ENCODE results near the gene LTBP1. TPM values are rescaled to one million over a fixed set of nuclear protein-coding genes. Genes with fewer than 3 reads are reported as not detected.

LTBP1 gene
- polyA plus RNA-seq, 1 experiment, result 124 TPM

- TF ChIP-seq, protein P1, sequence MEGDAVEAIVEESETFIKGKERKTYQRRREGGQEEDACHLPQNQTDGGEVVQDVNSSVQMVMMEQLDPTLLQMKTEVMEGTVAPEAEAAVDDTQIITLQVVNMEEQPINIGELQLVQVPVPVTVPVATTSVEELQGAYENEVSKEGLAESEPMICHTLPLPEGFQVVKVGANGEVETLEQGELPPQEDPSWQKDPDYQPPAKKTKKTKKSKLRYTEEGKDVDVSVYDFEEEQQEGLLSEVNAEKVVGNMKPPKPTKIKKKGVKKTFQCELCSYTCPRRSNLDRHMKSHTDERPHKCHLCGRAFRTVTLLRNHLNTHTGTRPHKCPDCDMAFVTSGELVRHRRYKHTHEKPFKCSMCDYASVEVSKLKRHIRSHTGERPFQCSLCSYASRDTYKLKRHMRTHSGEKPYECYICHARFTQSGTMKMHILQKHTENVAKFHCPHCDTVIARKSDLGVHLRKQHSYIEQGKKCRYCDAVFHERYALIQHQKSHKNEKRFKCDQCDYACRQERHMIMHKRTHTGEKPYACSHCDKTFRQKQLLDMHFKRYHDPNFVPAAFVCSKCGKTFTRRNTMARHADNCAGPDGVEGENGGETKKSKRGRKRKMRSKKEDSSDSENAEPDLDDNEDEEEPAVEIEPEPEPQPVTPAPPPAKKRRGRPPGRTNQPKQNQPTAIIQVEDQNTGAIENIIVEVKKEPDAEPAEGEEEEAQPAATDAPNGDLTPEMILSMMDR (IDR thresholded peaks at IDR 0.05; ENCODE audit: insufficient read depth, low read depth, low read length), result no peak
- no peaks in the 10 kb centered on the region for H3K36me3 ChIP-seq (ENCODE audit: control insufficient read depth, insufficient read depth, low read length)
- no peak overlapping the region for H3K4me3 ChIP-seq (ENCODE audit: low read depth, low read length)
- peak; percentile 52 for DNase-seq (ENCODE audit: low read depth)
- ChIA-PET CTCF (interaction anchor here (1.4 kb wide), 1 partner anchor 18 kb away, joined by 3 read pairs; no protein-coding TSS in a partner anchor), POLR2A (no interaction called here)
- no peaks in the 10 kb centered on the region for H3K27me3 ChIP-seq (ENCODE audit: control insufficient read depth, insufficient read depth, low read length)
Measured at GRCh38 chr2:33015421-33016142, 68.8 kb downstream of the LTBP1 start.

DNA sequence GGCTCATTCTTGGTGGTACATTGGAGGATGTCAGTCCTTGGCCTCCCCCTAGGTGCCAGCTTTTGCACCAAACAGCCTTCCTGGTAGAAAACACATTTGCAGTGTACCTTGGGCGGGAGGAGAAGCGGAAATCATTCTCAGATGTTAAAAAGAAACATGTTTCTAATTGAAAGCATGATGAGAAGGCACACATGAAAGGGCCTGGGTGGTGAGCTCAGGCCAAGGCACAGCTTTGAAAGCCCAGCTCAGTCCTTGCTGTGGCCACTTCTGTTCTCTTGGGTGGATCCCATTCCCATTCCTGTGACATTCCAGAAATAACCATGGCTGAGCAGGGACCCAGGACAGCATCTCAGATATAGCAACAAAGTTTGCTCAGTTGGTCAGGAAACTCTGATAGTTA, 71.5 kb downstream of the LTBP1 start:
- Histone ChIP-seq H3K27me3 (ENCODE audit: control insufficient read depth, insufficient read depth, low read length) (no peaks in the 10 kb centered on the region), H3K4me3 (ENCODE audit: low read depth, low read length) (no peak overlapping the region), H3K36me3 (ENCODE audit: control insufficient read depth, insufficient read depth, low read length) (no peaks in the 10 kb centered on the region)
- TF ChIP-seq, protein P1 (IDR thresholded peaks at IDR 0.05; ENCODE audit: insufficient read depth, low read depth, low read length), result peak; percentile 36; the same call in 1 of the 2 replicates
- CTCF ChIA-PET, result interaction anchor here (0.6 to 1.4 kb wide), 2 partner anchors 17 to 58 kb away, joined by 3 read pairs; no protein-coding TSS in a partner anchor
- POLR2A ChIA-PET, result no interaction called here
- no peak for DNase-seq (ENCODE audit: low read depth)

- CTCF ChIA-PET, result interaction anchor here (7.0 kb wide), 1 partner anchor 14 kb away, joined by 40 read pairs; no protein-coding TSS in a partner anchor
Measured at GRCh38 chr2:33019796-33020195, 73.0 kb downstream of the LTBP1 start.

DNA sequence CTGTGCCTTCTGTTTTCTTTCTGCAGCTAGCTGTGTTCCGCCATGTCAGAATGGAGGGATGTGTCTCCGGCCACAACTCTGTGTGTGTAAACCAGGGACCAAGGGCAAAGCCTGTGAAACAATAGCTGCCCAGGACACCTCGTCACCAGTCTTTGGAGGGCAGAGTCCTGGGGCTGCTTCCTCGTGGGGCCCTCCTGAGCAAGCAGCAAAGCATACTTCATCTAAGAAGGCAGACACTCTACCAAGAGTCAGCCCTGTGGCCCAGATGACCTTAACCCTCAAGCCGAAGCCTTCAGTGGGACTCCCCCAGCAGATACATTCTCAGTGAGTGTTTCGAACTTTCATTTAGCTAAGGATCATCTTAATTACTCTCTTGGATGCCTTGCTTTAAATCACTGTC, 74.1 kb downstream of the LTBP1 start:
- CTCF ChIA-PET, result interaction anchor here (0.7 to 7.0 kb wide), 2 partner anchors 13 to 15 kb away, joined by 3 to 40 read pairs; no protein-coding TSS in a partner anchor
- TF ChIP-seq, protein P1 (IDR thresholded peaks at IDR 0.05; ENCODE audit: insufficient read depth, low read depth, low read length), result no peak
- DNase-seq (ENCODE audit: low read depth), result no peak
- Histone ChIP-seq H3K36me3 (ENCODE audit: control insufficient read depth, insufficient read depth, low read length) (no peaks in the 10 kb centered on the region), H3K27me3 (ENCODE audit: control insufficient read depth, insufficient read depth, low read length) (no peaks in the 10 kb centered on the region), H3K4me3 (ENCODE audit: low read depth, low read length) (no peak overlapping the region)
- POLR2A ChIA-PET, result no interaction called here

More at GRCh38 chr2:33019796-33020195, 73.0 kb downstream of the LTBP1 start:
- TF ChIP-seq, protein P1 (IDR thresholded peaks at IDR 0.05; ENCODE audit: insufficient read depth, low read depth, low read length), result no peak
- no peak for DNase-seq (ENCODE audit: low read depth)
- H3K36me3 ChIP-seq (ENCODE audit: control insufficient read depth, insufficient read depth, low read length), result no peaks in the 10 kb centered on the region
- no peak overlapping the region for H3K4me3 ChIP-seq (ENCODE audit: low read depth, low read length)
- POLR2A ChIA-PET, result no interaction called here
- no peaks in the 10 kb centered on the region for H3K27me3 ChIP-seq (ENCODE audit: control insufficient read depth, insufficient read depth, low read length)

- TF ChIP-seq, protein P1 (IDR thresholded peaks at IDR 0.05; ENCODE audit: insufficient read depth, low read depth, low read length), result no peak
- Histone ChIP-seq H3K27me3 (ENCODE audit: control insufficient read depth, insufficient read depth, low read length) (no peaks in the 10 kb centered on the region), H3K36me3 (ENCODE audit: control insufficient read depth, insufficient read depth, low read length) (no peaks in the 10 kb centered on the region), H3K4me3 (ENCODE audit: low read depth, low read length) (no peak overlapping the region)
- DNase-seq (ENCODE audit: low read depth), result peak; percentile 41
- POLR2A ChIA-PET, result interaction anchor here (0.5 to 1.0 kb wide), 3 partner anchors 12 to 277 kb away, joined by 3 to 7 read pairs (median 5); no protein-coding TSS in a partner anchor
- CTCF ChIA-PET, result interaction anchor here (2.5 to 7.0 kb wide), 2 partner anchors 12 to 249 kb away, joined by 9 to 40 read pairs; no protein-coding TSS in a partner anchor
Measured at GRCh38 chr2:33021542-33022227, 74.9 kb downstream of the LTBP1 start.

Measured in BJ (cell line).